ENCODE results near the gene E2F4.

The E2F4 gene

DNA sequence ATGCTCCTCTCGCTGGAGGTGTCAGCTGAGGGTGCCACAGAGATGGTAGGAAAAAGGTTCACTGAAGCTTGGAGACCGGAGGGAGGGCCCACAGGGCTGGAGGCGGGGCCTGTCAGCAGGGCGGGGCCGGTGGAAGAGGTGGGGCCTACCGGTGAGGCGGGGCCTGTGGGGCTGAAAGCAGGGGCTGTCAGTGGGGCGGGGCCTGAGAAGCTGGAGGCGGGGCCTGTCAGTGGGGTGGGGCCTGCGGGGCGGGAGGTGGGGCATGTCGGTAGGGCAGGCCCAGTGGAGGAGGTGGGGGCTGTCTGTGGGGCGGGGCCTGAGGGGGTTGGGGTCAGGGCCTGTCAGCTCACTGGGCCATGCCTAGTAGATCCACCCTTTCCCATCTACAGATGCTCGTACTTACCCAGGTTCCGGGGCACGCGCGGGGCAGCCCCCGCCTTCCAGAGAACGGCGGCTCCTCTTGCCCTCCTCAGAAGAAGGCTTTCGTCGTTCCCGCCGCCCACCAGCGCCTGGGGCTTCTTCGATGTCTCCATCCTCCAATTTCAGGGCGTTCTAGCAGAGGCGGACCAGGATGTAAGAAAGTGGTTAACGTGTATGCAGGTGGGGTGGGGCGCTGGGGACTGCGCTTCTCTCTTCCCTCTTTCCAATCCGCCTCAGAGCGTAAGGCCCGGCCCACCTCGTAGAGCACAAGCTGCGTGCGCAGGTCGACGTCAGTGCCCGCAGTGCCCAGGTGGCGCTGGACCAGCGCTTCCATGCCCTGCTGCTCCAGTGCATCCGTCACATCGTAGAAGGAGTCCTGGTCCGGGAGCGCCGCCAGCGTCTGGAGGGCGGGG lies 44.8 kb downstream of the E2F4 start:
- no peaks in the 10 kb centered on the region for H3K4me1 ChIP-seq (ENCODE audit: low read length)
- no peak overlapping the region for H3K9ac ChIP-seq (ENCODE audit: low read length)
- no peaks in the 10 kb centered on the region for H3K27me3 ChIP-seq (ENCODE audit: low read depth, low read length)
- H4K20me1 ChIP-seq (ENCODE audit: insufficient read depth, low read length): no peaks in the 10 kb centered on the region
- TF ChIP-seq CTCF (IDR thresholded peaks at IDR 0.05; ENCODE audit: low read depth, low read length) (no peak), EZH2phosphoT487 (IDR thresholded peaks at IDR 0.05; ENCODE audit: low read depth) (no peak)
- no peak overlapping the region for H2AFZ ChIP-seq (ENCODE audit: low read depth, low read length)
- H3K4me2 ChIP-seq (ENCODE audit: low read length): no peak overlapping the region
- no peak overlapping the region for H3K4me3 ChIP-seq (ENCODE audit: low read length)
- H3K27ac ChIP-seq (ENCODE audit: low read length): no peak overlapping the region
- H3K36me3 ChIP-seq (replicated peaks; ENCODE audit: low read depth, low read length): peaks cover 38% of the 10 kb centered on the region
- H3K79me2 ChIP-seq (ENCODE audit: low read length): no peaks in the 10 kb centered on the region
- no peaks in the 10 kb centered on the region for H3K9me3 ChIP-seq (ENCODE audit: insufficient read depth, low read length)

GRCh38 chr16:67237396-67238277 lies 45.7 kb downstream of the E2F4 start:
- H3K4me2 ChIP-seq (ENCODE audit: low read length): no peak overlapping the region
- no peak overlapping the region for H3K4me3 ChIP-seq (ENCODE audit: low read length)
- H3K79me2 ChIP-seq (ENCODE audit: low read length): 0 out of 2 replicates have a peak, but pooled peaks cover 4% of the 10 kb centered on the region
- no peaks in the 10 kb centered on the region for H3K27me3 ChIP-seq (ENCODE audit: low read depth, low read length)
- no peak for TF ChIP-seq CTCF (IDR thresholded peaks at IDR 0.05; ENCODE audit: low read depth, low read length)
- no peak for TF ChIP-seq EZH2phosphoT487 (IDR thresholded peaks at IDR 0.05; ENCODE audit: low read depth)
- H3K36me3 ChIP-seq (replicated peaks; ENCODE audit: low read depth, low read length): peaks cover 32% of the 10 kb centered on the region
- no peak overlapping the region for H3K27ac ChIP-seq (ENCODE audit: low read length)
- no peak overlapping the region for H2AFZ ChIP-seq (ENCODE audit: low read depth, low read length)
- no peak overlapping the region for H3K9ac ChIP-seq (ENCODE audit: low read length)
- H3K4me1 ChIP-seq (ENCODE audit: low read length): no peaks in the 10 kb centered on the region
- H3K9me3 ChIP-seq (ENCODE audit: insufficient read depth, low read length): no peaks in the 10 kb centered on the region
- H4K20me1 ChIP-seq (ENCODE audit: insufficient read depth, low read length): 0 out of 2 replicates have a peak, but pooled peaks cover 2% of the 10 kb centered on the region

GRCh38 chr16:67238278-67238575 lies 46.3 kb downstream of the E2F4 start:
- no peak overlapping the region for H2AFZ ChIP-seq (ENCODE audit: low read depth, low read length)
- 0 out of 2 replicates have a peak, but pooled peaks cover 4% of the 10 kb centered on the region for H3K79me2 ChIP-seq (ENCODE audit: low read length)
- no peak for TF ChIP-seq EZH2phosphoT487 (IDR thresholded peaks at IDR 0.05; ENCODE audit: low read depth)
- no peak for TF ChIP-seq CTCF (IDR thresholded peaks at IDR 0.05; ENCODE audit: low read depth, low read length)
- no peak overlapping the region for H3K27ac ChIP-seq (ENCODE audit: low read length)
- no peaks in the 10 kb centered on the region for H3K4me1 ChIP-seq (ENCODE audit: low read length)
- H4K20me1 ChIP-seq (ENCODE audit: insufficient read depth, low read length): 0 out of 2 replicates have a peak, but pooled peaks cover 2% of the 10 kb centered on the region
- no peak overlapping the region for H3K4me2 ChIP-seq (ENCODE audit: low read length)
- H3K4me3 ChIP-seq (ENCODE audit: low read length): no peak overlapping the region
- H3K36me3 ChIP-seq (replicated peaks; ENCODE audit: low read depth, low read length): peaks cover 31% of the 10 kb centered on the region
- H3K9ac ChIP-seq (ENCODE audit: low read length): no peak overlapping the region
- no peaks in the 10 kb centered on the region for H3K9me3 ChIP-seq (ENCODE audit: insufficient read depth, low read length)
- no peaks in the 10 kb centered on the region for H3K27me3 ChIP-seq (ENCODE audit: low read depth, low read length)
